Upper lobe of left lung (tissue), 6 donors: ENCODE data around the gene TRAF3. TPM values are rescaled to one million over a fixed set of nuclear protein-coding genes. Genes with fewer than 3 reads are reported as not detected.

Experiments used
- ATAC-seq, 2 donors: fragments of 200-7000 bp; cut with Tn5 transposase; one replicate each; pipeline ENCODE4 v1.9.1; 2022; ENCODE audit warnings: mild to moderate bottlenecking in 2 of 2, moderate library complexity in 2 of 2; ENCODE audit not compliant: low FRiP score in 2 of 2
- DNase-seq, 2 donors: peaks; one replicate each; pipeline ENCODE4 v3.0.0-alpha.2; 2019 to 2020
- H3K27ac ChIP-seq, 4 donors: fragments of 200-600 bp; sonication (generic); one replicate each; pipeline ENCODE4 v1.5.1; 2016 to 2019
- H3K27me3 ChIP-seq, 4 donors: fragments of 200-600 bp; sonication (generic); one replicate each; pipeline ENCODE4 v1.5.1; 2017 to 2019
- H3K36me3 ChIP-seq, 4 donors: fragments of 200-600 bp; sonication (generic); one replicate each; pipeline ENCODE4 v1.5.1; 2016 to 2019
- H3K4me1 ChIP-seq, 4 donors: fragments of 200-600 bp; sonication (generic); one replicate each; pipeline ENCODE4 v1.5.1; 2018 to 2019
- H3K4me3 ChIP-seq, 4 donors: fragments of 200-600 bp; sonication (generic); one replicate each; pipeline ENCODE4 v1.5.1; 2017 to 2019; ENCODE audit warnings: mild to moderate bottlenecking in 2 of 4, moderate library complexity in 1 of 4
- H3K9me3 ChIP-seq, 4 donors: fragments of 200-600 bp; sonication (generic); one replicate each; pipeline ENCODE4 v1.5.1; 2018 to 2019
- EP300 ChIP-seq, 4 donors: sonication (generic); formaldehyde crosslinking; IDR thresholded peaks; one replicate each; pipeline ENCODE4 v1.5.1; 2017; ENCODE audit warnings: antibody characterized with exemption in 4 of 4, control low read depth in 2 of 4
- POLR2A ChIP-seq, 4 donors: fragments of 450-650 bp; IDR thresholded peaks; one replicate each; pipeline ENCODE4 v1.5.1; 2016 to 2017; ENCODE audit warnings: antibody characterized with exemption in 4 of 4, mild to moderate bottlenecking in 2 of 4
- POLR2AphosphoS5 ChIP-seq, 2 donors: sonication (generic); formaldehyde crosslinking; IDR thresholded peaks; one replicate each; pipeline ENCODE4 v1.5.1; 2017; ENCODE audit warnings: antibody characterized with exemption in 2 of 2
- whole genome bisulfite sequencing, 2 donors: methylation state at CpG; one replicate each; pipeline ENCODE4 v1.1.5; 2017 to 2018; 5-methylcytosine and 5-hydroxymethylcytosine counted together
- total RNA-seq, 6 donors: library from RNA; depleted of rRNA in 4 of 6; stranded (reverse); fragments of >200 nt in 4 of 6; gene quantifications; one replicate each; pipeline versions ENCODE4 v1.1.0 to v1.2.1, GENCODE V29; 2016 to 2021
- TF ChIP-seq, protein P1 (sequence below), 6 experiments: fragments of 450-650 bp in 4 of 6; fragments of 200-600 bp in 2 of 6; sonication (generic) in 2 of 6; IDR thresholded peaks; one replicate each; pipeline ENCODE4 v1.5.1; 2016 to 2019; ENCODE audit warnings: antibody characterized with exemption in 6 of 6
- donor health status: DM: no; HTN: no; CAD: no; lungs with moderate emphysema.
- donor health status: DM: no; HTN: yes; CAD: no; lungs with severe emphysema.

Gene TRAF3
- total RNA-seq, 6 donors from 2014 or later: 14.7 to 45.4 (median 22.1) TPM

DNA sequence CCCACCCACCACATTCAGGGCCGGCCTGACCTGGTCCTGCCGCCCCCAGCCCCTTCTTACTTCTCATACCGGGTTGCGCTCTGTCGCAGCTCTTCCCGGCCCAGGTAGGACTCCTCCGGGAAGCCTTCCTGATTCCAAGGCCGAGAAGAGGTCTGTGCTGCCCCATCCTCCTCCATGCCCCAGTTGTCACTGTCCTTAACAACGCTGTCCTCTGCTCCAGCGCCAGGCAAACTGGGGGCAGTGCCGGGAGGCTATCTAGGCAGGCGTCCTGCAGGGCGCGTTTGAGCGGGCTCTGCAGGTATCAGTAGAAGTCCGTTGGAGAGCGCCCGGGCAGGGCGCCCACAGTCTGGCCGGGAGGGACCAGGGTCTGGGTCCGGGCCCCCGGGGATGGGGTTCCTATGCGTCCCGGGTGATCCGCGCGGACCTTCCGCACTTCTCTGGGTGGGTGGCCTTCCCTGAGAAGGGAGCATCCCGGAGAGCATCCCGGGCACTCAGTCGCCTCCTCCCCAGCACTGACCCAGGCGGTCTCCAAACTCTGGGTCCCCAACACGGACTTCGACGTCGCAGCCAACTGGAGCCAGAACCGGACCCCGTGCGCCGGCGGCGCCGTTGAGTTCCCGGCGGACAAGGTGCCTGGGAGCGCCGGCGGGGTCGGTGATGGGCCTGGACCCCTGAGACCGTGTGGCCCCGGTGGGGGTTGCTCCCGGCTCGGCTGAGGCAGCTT is 146.1 kb downstream of the TRAF3 start:
- Histone ChIP-seq H3K27ac (no peak overlapping the region), H3K4me3 (peak overlapping the region in 3 of 4 donors; percentile 10 to 39 (median 31)), H3K36me3 (no peaks in the 10 kb centered on the region), H3K27me3 (peaks cover 0 to 27% (median 20%) of the 10 kb centered on the region in 4 donors), H3K4me1 (peaks cover 14 to 32% (median 22%) of the 10 kb centered on the region in 4 donors), H3K9me3 (no peaks in the 10 kb centered on the region)
- DNase-seq (peak in 1 of 2 donors; percentile 84), ATAC-seq (peak in 1 of 2 donors; percentile 1)
- TF ChIP-seq EP300 (IDR thresholded peaks at IDR 0.05) (no peak), POLR2AphosphoS5 (IDR thresholded peaks at IDR 0.05) (no peak), POLR2A (IDR thresholded peaks at IDR 0.05) (no peak)
- TF ChIP-seq, protein P1, sequence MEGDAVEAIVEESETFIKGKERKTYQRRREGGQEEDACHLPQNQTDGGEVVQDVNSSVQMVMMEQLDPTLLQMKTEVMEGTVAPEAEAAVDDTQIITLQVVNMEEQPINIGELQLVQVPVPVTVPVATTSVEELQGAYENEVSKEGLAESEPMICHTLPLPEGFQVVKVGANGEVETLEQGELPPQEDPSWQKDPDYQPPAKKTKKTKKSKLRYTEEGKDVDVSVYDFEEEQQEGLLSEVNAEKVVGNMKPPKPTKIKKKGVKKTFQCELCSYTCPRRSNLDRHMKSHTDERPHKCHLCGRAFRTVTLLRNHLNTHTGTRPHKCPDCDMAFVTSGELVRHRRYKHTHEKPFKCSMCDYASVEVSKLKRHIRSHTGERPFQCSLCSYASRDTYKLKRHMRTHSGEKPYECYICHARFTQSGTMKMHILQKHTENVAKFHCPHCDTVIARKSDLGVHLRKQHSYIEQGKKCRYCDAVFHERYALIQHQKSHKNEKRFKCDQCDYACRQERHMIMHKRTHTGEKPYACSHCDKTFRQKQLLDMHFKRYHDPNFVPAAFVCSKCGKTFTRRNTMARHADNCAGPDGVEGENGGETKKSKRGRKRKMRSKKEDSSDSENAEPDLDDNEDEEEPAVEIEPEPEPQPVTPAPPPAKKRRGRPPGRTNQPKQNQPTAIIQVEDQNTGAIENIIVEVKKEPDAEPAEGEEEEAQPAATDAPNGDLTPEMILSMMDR (IDR thresholded peaks at IDR 0.05): no peak
- WGBS, 2 donors: 11 to 16% methylated on average over 8 to 48 of the region's 53 CpGs

DNA sequence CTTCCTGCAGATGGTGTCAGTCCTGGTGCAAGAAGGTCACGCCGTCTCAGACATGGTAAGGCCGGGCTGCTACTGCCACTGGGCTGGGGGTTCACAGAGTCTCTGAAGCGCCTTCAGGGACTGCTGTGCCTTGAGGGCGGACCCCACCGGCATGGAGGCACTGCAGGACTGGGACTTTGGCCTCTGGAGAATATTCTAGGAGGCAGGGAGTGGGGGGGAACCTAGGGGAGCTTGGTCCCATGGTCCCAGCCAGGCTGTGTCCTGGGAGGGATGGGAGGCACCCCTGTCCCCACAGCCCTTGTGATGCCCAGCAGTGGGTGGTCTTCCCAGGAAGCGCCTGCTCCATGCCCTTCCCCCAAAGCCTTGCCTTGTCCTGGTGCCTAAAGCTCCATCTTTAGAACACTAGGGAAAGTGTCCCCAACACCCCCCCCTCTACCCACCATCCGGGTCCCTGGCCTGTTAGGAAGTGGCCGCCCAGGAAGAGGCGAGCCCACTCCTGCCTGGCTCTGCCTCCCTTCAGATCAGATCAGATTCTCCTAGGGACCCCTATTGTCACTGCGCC is 146.8 kb downstream of the TRAF3 start:
- TF ChIP-seq POLR2AphosphoS5 (IDR thresholded peaks at IDR 0.05) (no peak), POLR2A (IDR thresholded peaks at IDR 0.05) (no peak), EP300 (IDR thresholded peaks at IDR 0.05) (no peak)
- TF ChIP-seq, protein P1 (IDR thresholded peaks at IDR 0.05): no peak
- ATAC-seq (no peak), DNase-seq (peak in 1 of 2 donors; percentile 33)
- Histone ChIP-seq H3K27me3 (peaks cover 0 to 34% (median 23%) of the 10 kb centered on the region in 4 donors), H3K27ac (no peak overlapping the region), H3K4me3 (no peak overlapping the region), H3K9me3 (no peaks in the 10 kb centered on the region), H3K4me1 (peaks cover 21 to 39% (median 28%) of the 10 kb centered on the region in 4 donors), H3K36me3 (no peaks in the 10 kb centered on the region)
- 49 to 100% methylated on average over 1 to 11 of the region's 11 CpGs for WGBS, 2 donors

- Histone ChIP-seq H3K4me1 (peaks cover 30 to 48% (median 37%) of the 10 kb centered on the region in 4 donors), H3K4me3 (no peak overlapping the region), H3K36me3 (no peaks in the 10 kb centered on the region), H3K27me3 (peaks cover 0 to 43% (median 32%) of the 10 kb centered on the region in 4 donors), H3K9me3 (no peaks in the 10 kb centered on the region), H3K27ac (no peak overlapping the region)
- DNase-seq (peak in 1 of 2 donors; percentile 56), ATAC-seq (no peak)
- TF ChIP-seq, protein P1 (IDR thresholded peaks at IDR 0.05): no peak
- TF ChIP-seq POLR2A (IDR thresholded peaks at IDR 0.05) (no peak), POLR2AphosphoS5 (IDR thresholded peaks at IDR 0.05) (no peak), EP300 (IDR thresholded peaks at IDR 0.05) (no peak)
- WGBS, 2 donors: 79 to 88% methylated on average over 22 to 25 of the region's 25 CpGs
These were observed 147.7 kb downstream of the TRAF3 start for GRCh38 chr14:102924632-102925588.

- 86 to 87% methylated on average over 11 of the region's 11 CpGs for WGBS, 2 donors
- TF ChIP-seq POLR2AphosphoS5 (IDR thresholded peaks at IDR 0.05): no peak
- TF ChIP-seq POLR2A (IDR thresholded peaks at IDR 0.05): no peak
- TF ChIP-seq, protein P1 (IDR thresholded peaks at IDR 0.05): no peak
- no peak for TF ChIP-seq EP300 (IDR thresholded peaks at IDR 0.05)
- no peak overlapping the region for H3K27ac ChIP-seq
- peaks cover 37 to 55% (median 44%) of the 10 kb centered on the region in 4 donors for H3K4me1 ChIP-seq
- ATAC-seq (no peak), DNase-seq (peak in 1 of 2 donors; percentile 41)
- H3K4me3 ChIP-seq: no peak overlapping the region
- no peaks in the 10 kb centered on the region for H3K9me3 ChIP-seq
- no peaks in the 10 kb centered on the region for H3K36me3 ChIP-seq
- H3K27me3 ChIP-seq: peaks cover 2 to 50% (median 39%) of the 10 kb centered on the region in 4 donors
These were observed 148.4 kb downstream of the TRAF3 start for GRCh38 chr14:102925646-102926045.
